Stimulated activated CD4-positive, alpha-beta T cell treated with anti-CD3 and anti-CD28 coated beads, Interleukin-4, amount 100 ng/mL, for 4 hours (primary cell): Measurements from ENCODE around the gene STAMBP.

Experiments used
- DNase-seq, 2 experiments: peaks; one replicate each; pipeline ENCODE4 v3.0.0-alpha.2; 2020

Gene STAMBP

DNA sequence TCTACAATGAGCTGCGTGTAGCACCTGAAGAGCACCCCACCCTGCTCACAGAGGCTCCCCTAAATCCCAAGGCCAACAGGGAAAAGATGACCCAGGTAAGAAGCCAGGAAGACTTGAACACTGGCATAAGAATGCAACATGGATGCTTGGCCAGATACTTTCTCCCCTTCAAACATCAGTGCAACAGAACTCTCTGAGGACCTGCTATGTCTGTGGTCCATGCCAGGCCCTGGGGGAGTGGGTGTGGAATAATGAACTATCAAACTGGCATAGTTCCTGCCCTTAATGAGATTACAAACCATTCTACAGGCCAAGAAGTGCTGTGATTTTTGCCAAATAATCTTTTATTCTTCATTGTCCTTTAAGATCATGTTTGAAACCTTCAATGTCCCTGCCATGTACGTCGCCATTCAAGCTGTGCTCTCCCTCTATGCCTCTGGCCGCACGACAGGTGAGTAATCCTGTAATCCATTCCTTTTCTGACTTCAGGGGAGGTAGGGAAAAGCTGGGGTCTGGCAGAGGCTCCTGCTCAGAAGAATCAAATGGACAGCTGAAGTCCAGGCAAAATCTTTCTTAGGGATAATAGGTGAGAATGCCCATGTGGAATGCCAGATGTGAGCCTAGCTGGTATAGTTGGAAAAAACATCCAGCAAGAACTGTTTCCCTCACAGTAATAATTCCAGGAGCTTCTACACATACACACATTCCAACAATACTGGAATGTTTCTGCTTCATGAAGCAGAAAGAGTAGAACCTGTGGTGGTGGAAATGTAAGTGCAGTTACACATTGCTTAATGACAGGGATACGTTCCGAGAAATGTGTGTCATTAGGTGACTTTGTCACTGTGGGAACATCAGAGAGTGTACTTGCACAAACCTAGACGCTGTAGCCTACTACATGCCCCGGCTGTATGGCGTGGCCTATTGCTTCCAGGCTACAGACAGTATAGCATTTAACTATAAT is 80.2 kb downstream of the STAMBP start:
- no peak for DNase-seq

DNA sequence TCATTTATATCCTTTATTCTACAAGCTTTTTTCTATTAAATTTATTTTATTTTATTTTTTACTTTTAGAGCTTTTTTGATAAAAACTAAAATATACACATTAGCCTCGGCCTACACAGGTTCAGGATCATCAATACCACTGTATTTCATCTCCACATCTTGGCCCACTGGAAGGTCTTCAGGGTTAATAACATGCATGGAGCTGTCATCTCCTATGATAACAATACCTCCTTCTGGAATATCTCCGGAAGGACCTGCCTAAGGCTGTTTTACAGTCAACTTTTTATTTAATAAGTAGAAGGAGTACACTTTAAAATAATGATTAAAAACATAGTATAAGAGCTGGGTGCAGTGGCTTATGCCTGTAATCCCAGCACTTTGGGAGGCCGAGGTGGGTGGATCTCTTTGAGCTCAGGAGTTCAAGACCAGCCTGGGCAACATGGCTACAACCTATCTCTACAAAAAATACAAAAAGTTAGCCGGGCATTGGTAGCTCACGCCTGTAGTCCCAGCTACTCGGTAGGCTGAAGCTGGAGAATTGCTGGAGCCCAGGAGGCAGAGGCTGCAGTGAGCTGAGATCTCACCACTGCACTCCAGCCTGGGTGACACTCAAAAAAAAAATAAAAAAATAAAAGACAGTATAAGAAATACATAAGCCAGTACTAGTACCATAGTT is 82.2 kb downstream of the STAMBP start:
- no peak for DNase-seq

DNA sequence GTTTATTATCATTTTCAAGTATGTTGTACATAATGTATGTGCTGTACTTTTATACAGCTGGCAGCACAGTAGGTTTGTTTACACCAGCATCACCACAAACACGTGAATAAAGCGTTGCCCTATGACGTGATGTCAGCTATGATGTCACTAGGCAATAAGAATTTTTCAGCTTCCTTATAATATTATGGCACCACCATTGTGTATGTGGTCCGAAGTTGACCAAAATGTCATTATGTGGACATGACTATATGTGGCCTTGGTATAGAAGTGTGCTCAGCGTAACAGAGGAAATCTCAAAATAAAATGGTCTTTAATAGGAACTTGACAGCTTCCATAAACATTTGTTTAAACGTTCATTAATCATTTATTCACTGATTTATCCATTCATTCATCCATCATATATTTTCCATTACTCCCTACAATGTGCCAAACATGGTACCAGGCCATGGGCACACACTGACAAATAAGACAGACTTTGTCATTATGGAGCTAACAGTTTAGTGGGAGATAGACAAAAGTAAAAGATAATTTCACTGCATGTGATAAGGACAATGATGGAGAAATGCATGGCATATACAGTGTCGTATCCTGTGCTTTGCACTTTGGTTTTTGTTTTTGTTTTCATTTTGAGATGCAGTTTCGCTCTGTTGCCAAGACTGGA is 82.9 kb downstream of the STAMBP start:
- DNase-seq = no peak

DNA sequence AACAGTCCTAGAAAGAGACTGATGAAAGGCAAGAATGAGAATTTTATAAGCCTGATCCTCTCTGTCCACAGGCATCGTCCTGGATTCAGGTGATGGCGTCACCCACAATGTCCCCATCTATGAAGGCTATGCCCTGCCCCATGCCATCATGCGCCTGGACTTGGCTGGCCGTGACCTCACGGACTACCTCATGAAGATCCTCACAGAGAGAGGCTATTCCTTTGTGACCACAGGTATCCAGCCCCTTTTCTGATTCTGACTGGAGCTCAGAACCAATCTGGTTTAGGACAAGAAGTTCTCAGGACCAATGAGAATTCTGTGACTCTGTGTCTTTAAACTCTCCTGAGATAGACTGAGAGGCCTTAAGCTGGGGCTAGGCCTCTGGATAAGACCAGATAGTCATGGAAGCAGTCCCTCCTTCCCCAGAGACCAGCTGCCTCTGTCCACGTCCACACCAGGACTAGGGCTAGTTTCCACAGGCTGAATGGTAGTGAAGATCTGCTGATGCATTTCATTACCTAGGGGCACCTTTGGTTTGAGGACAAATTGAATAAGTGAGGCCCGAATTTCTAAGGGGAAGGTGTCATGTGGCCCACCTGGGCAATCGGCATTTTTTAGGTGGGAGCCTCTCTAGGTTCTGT is 84.8 kb downstream of the STAMBP start:
- DNase-seq = no peak

DNA sequence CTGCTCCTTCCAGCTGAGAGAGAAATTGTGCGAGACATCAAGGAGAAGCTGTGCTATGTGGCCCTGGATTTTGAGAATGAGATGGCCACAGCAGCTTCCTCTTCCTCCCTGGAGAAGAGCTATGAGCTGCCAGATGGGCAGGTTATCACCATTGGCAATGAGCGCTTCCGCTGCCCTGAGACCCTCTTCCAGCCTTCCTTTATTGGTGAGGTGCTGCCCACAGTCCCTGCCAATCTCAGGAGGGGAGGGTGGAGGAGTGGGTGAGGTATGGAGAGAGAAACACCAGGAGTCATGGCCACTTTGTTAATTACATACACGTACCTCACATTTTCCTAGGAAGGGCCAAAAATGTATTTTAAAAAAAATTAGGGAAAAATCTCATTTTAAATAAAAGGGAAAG is 85.9 kb downstream of the STAMBP start:
- no peak for DNase-seq

DNA sequence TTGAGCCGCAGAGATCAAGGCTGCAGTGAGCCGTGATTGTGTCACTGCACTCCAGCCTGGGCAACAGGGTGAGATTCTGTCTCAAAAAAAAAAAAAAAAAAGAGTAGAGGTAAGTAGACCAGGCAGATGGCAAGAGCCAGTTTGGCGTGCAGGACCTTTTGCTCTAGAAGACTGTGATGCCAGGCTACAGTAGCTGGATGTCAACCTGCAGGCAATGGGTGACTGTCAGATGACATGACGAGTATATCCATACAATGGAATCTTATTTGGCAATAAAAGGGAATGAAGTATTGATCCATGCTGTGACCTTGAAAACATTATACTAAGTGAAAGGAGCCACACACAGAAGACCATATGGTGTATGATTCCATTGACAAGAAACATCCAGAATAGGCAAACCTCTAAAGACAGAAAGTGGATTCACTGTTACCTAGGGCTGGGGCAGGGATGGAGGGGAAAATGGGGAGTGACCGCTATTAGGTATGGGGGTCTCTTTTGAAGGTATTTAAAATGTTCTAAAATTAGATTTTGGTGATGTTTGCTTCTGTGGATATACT is 86.8 kb downstream of the STAMBP start:
- no peak for DNase-seq

DNA sequence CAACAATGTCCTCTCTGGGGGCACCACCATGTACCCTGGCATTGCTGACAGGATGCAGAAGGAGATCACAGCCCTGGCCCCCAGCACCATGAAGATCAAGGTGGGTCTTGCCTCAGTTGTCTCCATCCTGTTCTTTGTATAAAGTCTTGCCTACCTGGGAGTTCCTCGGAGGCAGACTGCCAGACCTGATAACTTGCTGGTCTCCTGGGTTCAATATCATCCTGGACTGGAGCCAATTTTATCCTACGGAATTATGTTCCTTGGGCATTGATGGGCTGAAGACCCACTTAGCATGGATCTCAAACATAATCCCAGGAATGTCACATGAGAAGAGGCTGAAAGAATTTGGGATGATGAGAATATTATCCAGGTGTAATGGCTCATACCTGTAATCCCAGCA is 87.9 kb downstream of the STAMBP start:
- no peak for DNase-seq

DNA sequence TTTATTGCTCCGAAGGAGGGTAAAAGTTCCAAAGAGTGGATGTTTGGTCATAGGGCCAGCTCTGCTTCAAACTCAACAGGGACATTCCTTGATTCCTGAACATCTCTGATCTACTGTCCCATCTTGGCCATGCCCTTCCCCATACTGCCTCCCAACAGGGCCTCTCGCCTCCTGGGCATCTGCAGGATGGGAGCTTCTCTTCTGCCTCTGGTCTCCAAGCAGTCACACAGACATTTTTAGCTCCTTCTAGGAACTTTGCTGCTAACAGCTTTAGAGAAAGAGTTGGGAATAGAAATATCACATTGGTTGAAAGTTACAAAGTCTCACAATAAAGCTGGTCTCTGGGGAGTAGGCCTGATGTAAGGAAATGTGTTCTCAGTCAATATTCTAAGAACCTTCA is 88.5 kb downstream of the STAMBP start:
- no peak for DNase-seq

DNA sequence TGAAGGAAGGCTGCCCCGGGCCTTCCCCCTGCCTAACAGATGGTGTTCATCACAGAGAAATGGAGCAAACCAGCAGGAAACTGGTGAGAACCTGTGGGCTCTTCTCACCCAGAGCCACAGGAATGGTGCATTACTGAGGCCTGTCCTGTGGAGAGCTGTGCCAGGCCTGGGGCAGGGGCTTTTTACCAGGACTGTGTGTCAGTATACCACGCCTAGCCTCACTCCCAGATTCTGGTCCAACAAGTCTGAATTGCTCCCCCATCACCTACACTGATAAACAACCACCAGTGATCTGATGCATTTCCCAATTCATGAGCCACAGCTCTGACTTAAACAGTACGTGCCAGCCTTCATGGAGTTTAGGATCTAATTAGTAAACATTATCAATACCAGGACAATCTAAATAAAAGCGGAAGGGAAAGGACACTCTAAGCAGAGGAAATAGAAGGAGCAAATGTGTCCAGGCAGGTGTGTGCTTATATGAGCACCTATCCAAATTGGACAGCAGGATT is 89.0 kb downstream of the STAMBP start:
- no peak for DNase-seq

DNA sequence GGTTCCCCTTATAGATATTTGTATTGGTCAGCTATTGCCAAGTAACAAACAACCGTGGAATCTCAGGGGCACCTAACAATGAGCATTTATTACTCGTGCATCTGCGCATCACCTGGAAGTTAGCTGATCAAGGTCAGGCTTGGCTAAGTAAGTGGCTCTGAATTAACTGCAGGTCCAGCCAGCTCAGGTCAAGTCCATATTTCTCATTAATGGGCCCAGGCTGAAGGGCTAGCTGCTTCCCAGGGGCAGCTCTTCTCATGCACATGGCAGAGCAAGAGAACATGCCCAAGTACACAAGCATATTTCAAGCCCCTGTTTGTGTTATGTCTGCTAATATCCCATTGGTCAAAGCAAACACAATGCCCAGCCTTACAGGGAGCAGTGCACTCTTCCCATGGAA is 90.1 kb downstream of the STAMBP start:
- no peak for DNase-seq

DNA sequence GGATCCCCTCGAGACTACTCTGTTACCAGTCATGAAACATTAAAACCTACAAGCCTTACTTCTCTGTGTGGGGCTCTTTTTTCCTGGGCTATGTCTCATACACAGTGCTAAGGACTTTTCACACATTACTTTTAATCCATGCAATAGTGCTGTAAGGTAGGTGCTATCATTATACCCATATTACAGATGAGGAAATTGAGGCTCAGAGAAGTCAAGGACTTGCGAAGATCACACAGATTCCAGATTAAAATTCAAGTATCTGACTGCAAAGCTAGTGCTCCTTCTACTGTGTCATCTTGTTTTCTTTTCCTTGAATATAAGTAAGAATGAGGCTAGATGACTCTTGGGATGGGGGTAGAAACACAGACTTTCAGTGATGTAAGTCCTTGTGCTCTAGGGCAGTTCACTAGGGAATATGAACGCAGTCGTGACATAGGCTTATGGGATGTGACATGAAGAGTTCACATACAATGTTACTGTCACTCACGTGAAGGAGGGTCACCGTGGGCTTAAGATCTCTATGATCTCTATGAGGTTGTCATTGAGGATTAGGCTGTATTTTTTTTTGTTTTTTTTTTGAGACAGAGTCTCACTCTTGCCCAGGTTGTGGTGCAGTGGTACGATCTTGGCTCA is 91.0 kb downstream of the STAMBP start:
- no peak for DNase-seq

DNA sequence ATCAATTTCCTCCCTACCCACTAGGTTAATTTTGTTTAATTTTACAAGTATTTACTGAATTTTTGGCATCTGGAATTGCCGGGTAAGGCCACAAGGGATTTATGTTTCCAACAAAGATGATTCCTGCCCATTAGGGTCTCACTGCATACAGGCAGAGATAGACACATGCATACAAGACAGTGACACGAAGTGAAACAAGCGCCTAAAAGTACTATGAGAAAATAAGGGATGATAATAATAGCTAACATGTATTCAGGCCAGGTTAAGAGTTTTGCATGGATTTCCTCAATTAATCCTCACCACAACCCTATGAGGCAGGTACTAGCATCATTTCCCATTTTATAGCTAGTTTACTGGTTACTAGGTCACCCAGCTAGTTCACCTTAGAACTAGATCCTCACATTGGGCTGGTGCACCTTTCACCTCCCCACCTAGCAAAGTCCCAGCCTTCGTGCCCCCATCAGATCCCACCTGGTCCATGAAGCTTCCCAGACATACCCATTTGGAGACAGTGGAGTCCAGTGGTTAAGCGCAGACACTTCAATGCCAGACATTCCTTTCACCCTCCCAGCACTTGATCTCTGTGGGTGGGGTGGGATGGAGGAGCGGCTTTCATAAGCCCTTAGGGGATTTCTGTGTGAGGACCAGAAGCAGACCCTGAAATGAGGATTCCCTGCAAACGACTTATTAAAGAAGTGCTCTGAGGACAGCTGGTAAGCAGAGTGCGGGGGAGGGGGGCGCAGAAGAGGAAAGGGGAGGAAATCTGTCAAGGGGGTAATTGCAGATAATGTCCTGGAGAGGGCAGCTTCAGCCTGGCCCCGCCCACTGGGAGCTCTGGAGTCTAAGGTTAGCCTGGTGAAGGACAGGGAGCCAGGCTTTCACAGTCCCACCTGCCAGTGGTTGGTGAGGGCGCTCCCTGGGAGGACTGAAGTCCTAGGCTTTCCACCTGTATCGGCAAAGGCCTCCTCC is 92.1 kb downstream of the STAMBP start:
- DNase-seq = peak; percentile 25 to 39

DNA sequence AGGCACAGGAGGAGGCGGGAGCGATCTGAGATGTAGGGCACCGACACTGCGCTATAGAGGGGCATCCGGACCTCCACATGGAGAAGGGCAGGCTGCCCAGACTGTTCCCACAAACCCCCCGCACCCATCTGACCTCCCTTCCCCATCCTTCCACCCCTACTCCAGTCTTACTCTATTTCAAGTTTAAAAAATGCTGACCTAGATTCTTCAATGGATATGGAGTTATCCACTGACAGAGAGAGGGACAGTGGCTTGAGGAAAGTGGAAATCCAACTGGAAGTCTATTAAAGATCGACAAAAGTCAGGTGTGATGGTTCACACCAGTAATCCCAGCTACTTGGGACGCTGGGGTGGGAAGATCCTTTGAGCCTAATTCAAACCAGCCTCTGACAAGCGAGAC is 92.8 kb downstream of the STAMBP start:
- no peak for DNase-seq

DNA sequence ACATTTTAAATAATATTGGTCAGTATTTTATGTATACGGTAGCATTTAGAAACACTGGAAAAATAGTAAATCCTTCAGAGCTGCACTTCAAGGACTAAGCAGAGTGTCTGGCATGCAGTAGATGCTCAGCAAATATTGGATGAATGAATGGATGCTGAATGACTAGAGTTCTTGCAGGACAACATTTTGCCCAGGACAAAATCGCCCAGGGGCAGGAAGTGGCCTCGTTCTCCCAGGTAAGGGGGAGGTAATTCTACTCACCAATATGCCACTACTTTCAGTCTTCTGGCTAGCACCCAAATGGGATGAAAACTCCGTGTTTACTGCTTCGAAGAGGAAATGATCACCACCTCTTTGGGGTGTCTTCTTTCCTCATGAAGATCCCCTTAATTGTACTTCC is 93.9 kb downstream of the STAMBP start:
- no peak for DNase-seq
